ENCODE measurements around the gene SMIM33.
"Not testable (repeated sequence)": the region's sequence is repeated elsewhere in the genome, so short reads cannot be mapped to it uniquely, and the experiment has no call there.

The SMIM33 gene

GRCh38 chr5:139457653-139458306, 13.0 kb upstream of the SMIM33 start:
- DNase-seq: peak; percentile 48

- DNase-seq: peak; percentile 84
Measured at GRCh38 chr5:139458580-139459407, 12.0 kb upstream of the SMIM33 start.

- DNase-seq: peak; percentile 71
Measured at GRCh38 chr5:139459451-139459934, 11.3 kb upstream of the SMIM33 start.

GRCh38 chr5:139460455-139460854, 10.3 kb upstream of the SMIM33 start:
- DNase-seq: no peak

- no peak for DNase-seq
Measured at GRCh38 chr5:139461176-139461575, 9.6 kb upstream of the SMIM33 start.

GRCh38 chr5:139461698-139462097, 9.1 kb upstream of the SMIM33 start:
- DNase-seq: no peak

- DNase-seq: no peak
Measured at GRCh38 chr5:139462586-139463276, 8.1 kb upstream of the SMIM33 start, which contains the start of gene ECSCR. TSS of gene ECSCR (minus strand) at chr5:139462743. CDS start at chr5:139462670, 73 bp downstream.

GRCh38 chr5:139468421-139468931, 2.3 kb upstream of the SMIM33 start:
- DNase-seq: peak; percentile 42

- DNase-seq: no peak
Measured at GRCh38 chr5:139472386-139473030, 1.7 kb downstream of the SMIM33 start.

GRCh38 chr5:139473105-139473504, 2.3 kb downstream of the SMIM33 start:
- DNase-seq: no peak

GRCh38 chr5:139473565-139473964, 2.8 kb downstream of the SMIM33 start:
- DNase-seq: no peak

GRCh38 chr5:139474890-139475791, 4.3 kb downstream of the SMIM33 start:
- DNase-seq: no peak

- DNase-seq: no peak
Measured at GRCh38 chr5:139475865-139476617, 5.2 kb downstream of the SMIM33 start.

- DNase-seq: not testable (repeated sequence)
Measured at GRCh38 chr5:139478657-139479423, 8.0 kb downstream of the SMIM33 start.

GRCh38 chr5:139479729-139480128, 8.9 kb downstream of the SMIM33 start:
- DNase-seq: not testable (repeated sequence)

- DNase-seq: peak; percentile 64
Measured at GRCh38 chr5:139481122-139481533, 10.3 kb downstream of the SMIM33 start.

- DNase-seq: peak; percentile 34
Measured at GRCh38 chr5:139481580-139482049, 10.8 kb downstream of the SMIM33 start.

GRCh38 chr5:139482050-139482889, 11.5 kb downstream of the SMIM33 start, which contains the start of gene STING1:
TSS of gene STING1 (minus strand) at chr5:139482758. CDS start at chr5:139481704, 1,054 bp downstream.
- DNase-seq: peak; percentile 77

- not testable (repeated sequence) for DNase-seq
Measured at GRCh38 chr5:139482890-139483208, 12.0 kb downstream of the SMIM33 start.

Data from activated CD4-positive, alpha-beta T cell treated with anti-CD3 and anti-CD28 coated beads for 48 hours (primary cell).